Stimulated activated CD8-positive, alpha-beta memory T cell treated with anti-CD3 and anti-CD28 coated beads, Interleukin-12 subunit alpha, Interleukin-12 subunit beta, amount 100 ng/mL, for 24 hours (primary cell): ENCODE results near the gene ZNF83.
"Not testable (repeated sequence)": the region's sequence is repeated elsewhere in the genome, so short reads cannot be mapped to it uniquely, and the experiment has no call there.

ENCODE experiments used
- DNase-seq: peaks from one replicate; pipeline ENCODE4 v3.0.0-alpha.2; 2020; ENCODE audit errors: extremely low read depth

The ZNF83 gene

GRCh38 chr19:52569638-52569999 lies 68.5 kb downstream of the ZNF83 start:
- DNase-seq, result not testable (repeated sequence)

GRCh38 chr19:52567921-52568320 lies 70.2 kb downstream of the ZNF83 start:
- DNase-seq, result no peak

- no peak for DNase-seq
These were observed 71.6 kb downstream of the ZNF83 start for GRCh38 chr19:52566588-52566987.

- no peak for DNase-seq
These were observed 72.0 kb downstream of the ZNF83 start for GRCh38 chr19:52566121-52566520.
